ENCODE measurements around the gene KLK10. TPM values are rescaled to one million over a fixed set of nuclear protein-coding genes. Genes with fewer than 3 reads are reported as not detected.

The KLK10 gene, protein sequence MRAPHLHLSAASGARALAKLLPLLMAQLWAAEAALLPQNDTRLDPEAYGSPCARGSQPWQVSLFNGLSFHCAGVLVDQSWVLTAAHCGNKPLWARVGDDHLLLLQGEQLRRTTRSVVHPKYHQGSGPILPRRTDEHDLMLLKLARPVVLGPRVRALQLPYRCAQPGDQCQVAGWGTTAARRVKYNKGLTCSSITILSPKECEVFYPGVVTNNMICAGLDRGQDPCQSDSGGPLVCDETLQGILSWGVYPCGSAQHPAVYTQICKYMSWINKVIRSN
- total RNA-seq: not detected

DNA sequence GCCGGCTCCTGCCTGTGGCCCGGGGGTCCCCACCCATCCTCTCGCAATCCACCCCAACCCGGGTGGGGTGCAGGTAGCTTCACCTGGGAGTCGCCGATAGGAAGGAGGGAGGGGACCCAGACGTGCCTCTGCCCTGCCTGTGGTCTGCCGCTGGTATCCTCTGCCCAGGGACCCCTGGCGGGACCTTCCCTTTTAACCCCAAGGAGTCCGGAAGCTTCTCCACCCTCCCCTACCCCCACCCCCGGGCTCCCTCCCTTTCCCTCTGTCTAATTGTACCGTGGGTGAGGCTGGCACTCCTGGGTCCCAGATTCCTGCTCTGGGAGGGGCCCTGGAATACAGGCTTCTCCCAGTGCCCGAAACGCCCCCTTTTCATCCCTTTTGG lies at the start of gene KLK10:
Gene KLK10, minus strand, starts transcription at position 166 of the 382 bp plus-strand sequence. CDS start 579 bp downstream, outside the sequence.
- DNase-seq (ENCODE audit: low spot score) (no peak), ATAC-seq (no peak)
- H3K27ac Mint-ChIP-seq: no peak within 1 kb of the TSS
- H3K27me3 Mint-ChIP-seq: peaks cover 49 to 54% of the 10 kb centered on the region in 2 donors
- H3K9me3 Mint-ChIP-seq: no peaks in the 10 kb centered on the region
- H3K36me3 Mint-ChIP-seq: peaks cover 7% of the 10 kb centered on the region
- H3K4me3 Mint-ChIP-seq: peak within 1 kb of the TSS; percentile 65
- H3K4me1 Mint-ChIP-seq (ENCODE audit: low read depth in 2 of 2): peaks cover 24 to 26% of the 10 kb centered on the region in 2 donors

DNA sequence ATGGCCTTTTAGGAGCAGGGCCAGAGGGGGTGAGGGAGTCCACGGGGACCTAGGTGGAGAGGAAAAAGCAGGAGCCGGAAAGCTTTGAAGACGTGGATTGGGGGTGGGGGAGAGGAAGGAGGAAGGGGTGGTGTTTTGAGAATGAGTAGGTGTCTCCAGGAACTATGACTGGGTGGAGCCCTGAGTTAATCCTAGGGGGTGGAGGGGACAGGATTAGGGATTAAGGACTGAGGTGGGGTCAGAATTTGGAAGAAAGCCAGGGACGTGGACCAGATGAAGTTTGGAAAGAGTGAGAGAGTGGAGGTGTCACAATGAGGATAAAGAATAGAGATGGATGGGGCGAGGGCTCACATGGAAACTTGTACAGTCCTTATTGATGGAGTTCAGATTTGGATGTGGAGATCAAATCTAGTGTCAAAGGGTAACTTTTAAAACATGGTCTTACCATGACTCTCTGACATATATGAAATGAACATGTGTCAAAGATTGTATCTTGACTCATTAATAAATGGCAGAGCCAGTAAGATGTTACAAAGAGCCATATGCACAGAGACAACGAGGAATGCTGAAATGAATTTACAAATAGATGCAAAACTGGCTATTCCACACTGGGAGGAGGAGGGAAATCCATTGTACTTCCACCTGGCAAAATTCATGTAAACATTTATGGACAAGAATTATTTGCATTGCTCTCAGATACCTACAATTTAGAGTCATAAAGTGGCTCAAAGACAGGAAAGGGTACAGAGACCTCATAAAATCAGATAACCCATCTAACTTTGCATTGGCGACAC lies 47.1 kb upstream of the KLK10 start:
- peaks cover 0 to 6% of the 10 kb centered on the region in 2 donors for H3K4me1 Mint-ChIP-seq (ENCODE audit: low read depth in 2 of 2)
- no peak for ATAC-seq
- H3K4me3 Mint-ChIP-seq: no peak overlapping the region
- no peak for DNase-seq (ENCODE audit: low spot score)
- no peaks in the 10 kb centered on the region for H3K9me3 Mint-ChIP-seq
- peaks cover 21 to 36% of the 10 kb centered on the region in 2 donors for H3K27me3 Mint-ChIP-seq
- H3K36me3 Mint-ChIP-seq: peaks cover 1% of the 10 kb centered on the region
- no peak overlapping the region for H3K27ac Mint-ChIP-seq

DNA sequence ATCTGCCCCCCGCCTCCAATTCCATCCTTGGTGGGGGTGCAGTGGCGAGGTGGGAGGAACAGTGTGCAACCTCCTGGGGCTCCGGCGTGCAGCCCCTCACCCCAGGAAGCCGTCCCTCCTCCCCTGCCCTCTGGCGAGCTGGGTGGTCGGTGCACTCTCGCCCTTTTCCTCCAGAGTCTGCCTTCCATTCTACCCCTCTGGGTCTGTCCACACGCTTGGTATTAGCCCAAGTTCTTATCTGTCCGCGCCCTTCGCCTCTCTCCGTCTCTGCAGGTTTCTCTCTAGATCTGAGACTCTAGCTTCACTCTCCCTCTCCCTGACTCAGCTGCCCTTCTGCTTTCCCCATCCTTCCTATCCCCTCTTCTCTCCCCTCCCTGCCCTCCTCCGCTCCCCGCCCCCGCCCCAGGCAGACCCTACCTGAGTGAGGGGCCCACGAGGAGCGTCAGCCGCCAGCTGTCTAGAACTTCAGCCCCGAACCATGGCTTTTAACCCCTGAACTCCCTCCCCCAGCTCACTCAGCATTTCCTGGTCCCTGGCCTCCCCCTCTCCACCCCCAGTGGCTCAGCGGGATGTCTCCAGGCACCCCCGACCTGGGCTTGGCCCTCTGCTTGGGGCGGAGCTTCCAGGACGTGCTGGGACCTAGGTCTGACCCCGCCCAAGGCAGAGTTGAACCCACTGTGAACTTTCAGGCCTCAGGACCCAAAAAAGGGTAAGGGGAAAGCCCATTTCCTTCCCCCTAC lies 45.9 kb upstream of the KLK10 start:
- DNase-seq (ENCODE audit: low spot score): no peak
- H3K4me3 Mint-ChIP-seq: peak overlapping the region; percentile 35
- peaks cover 0 to 6% of the 10 kb centered on the region in 2 donors for H3K4me1 Mint-ChIP-seq (ENCODE audit: low read depth in 2 of 2)
- peaks cover 8% of the 10 kb centered on the region for H3K9me3 Mint-ChIP-seq
- peak in 1 of 2 donors; percentile 5 for ATAC-seq
- H3K27ac Mint-ChIP-seq: no peak overlapping the region
- H3K36me3 Mint-ChIP-seq: peaks cover 4% of the 10 kb centered on the region
- H3K27me3 Mint-ChIP-seq: peaks cover 30 to 47% of the 10 kb centered on the region in 2 donors

DNA sequence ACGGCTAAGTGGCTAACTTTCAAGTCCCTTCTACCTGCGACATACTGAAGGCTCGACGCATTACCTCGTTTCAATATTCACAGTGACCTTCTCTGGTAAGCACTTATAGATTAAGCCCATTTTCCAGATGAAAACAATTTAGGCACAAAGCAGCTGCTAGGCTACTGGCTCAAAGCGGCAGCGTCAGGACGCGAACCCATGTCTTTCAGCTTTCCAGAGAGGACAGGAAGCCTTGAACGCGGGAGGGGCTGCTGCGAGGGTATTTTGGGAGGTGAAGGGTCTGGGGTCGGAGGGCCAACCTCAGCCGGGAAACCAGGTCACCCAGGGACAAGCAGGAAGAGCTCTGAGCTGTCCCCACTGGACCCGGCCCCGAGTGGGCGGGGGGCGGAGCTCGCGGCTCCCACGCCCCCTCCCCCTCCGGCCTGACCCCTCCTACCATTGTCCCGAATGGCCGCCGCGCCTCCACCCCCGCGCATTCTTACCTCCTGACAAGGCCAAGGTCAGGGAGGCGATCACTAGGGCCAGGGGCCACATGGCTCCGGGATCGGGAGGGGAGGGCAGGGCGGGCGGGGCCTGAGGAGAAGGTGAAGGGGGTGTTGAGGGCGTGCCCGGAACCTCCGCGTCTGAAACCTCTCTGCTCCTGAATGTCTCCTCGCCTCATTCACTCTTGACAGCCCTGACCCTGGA lies 45.2 kb upstream of the KLK10 start, which contains the start of gene KLK13:
Gene KLK13, minus strand, starts transcription at position 559 of the 687 bp plus-strand sequence. Its CDS starts 25 bp downstream, at position 534.
- Mint-ChIP-seq H3K27ac (no peak within 1 kb of the TSS), H3K4me3 (peak within 1 kb of the TSS; percentile 35), H3K27me3 (peaks cover 33 to 47% of the 10 kb centered on the region in 2 donors), H3K9me3 (peaks cover 8% of the 10 kb centered on the region), H3K4me1 (ENCODE audit: low read depth in 2 of 2) (peaks cover 0 to 6% of the 10 kb centered on the region in 2 donors), H3K36me3 (peaks cover 4% of the 10 kb centered on the region)
- peak; percentile 42 to 74 for ATAC-seq
- no peak for DNase-seq (ENCODE audit: low spot score)

DNA sequence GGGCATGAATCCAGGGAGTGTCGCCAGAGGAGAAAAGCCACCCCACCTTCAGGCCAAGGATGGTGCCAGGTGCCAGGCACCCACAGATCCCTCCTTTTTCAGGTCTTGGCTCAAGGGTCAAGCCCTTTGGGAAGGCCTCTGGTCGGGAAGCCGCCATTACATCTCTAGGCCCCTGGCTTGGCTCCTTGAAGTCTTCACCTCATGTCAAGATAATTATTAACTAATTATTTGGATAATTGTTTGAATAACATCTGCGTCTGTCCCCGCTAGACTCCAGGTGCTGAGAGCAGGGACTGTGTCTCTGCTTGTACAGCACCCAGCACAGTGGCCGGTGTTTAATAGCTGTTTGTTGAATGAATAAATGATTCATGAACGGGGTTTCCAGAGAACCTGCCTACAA lies 44.2 kb upstream of the KLK10 start:
- Mint-ChIP-seq H3K27ac (no peak overlapping the region), H3K4me3 (peak overlapping the region; percentile 33), H3K9me3 (peaks cover 8% of the 10 kb centered on the region), H3K4me1 (ENCODE audit: low read depth in 2 of 2) (peaks cover 0 to 6% of the 10 kb centered on the region in 2 donors), H3K27me3 (peaks cover 36 to 51% of the 10 kb centered on the region in 2 donors), H3K36me3 (peaks cover 4% of the 10 kb centered on the region)
- ATAC-seq: no peak
- no peak for DNase-seq (ENCODE audit: low spot score)

DNA sequence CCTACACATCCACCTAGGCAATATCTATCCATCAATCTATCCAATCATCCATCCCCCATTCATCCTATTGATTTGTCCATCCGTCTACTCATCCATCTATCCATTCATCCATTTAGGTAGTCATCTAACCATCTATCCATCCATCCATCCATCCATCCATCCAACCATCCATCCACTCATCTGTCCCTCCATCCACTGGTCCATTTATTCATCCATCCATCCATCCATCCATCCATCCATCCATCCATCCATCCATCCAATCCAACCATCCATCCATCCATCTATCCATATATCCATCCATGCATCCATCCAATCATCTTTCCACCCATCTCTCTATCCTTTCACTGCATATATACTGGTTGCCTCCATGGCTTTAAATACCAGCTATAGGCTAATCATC lies 41.5 kb upstream of the KLK10 start:
- Mint-ChIP-seq H3K9me3 (peaks cover 8% of the 10 kb centered on the region), H3K4me3 (no peak overlapping the region), H3K27me3 (peaks cover 39 to 46% of the 10 kb centered on the region in 2 donors), H3K4me1 (ENCODE audit: low read depth in 2 of 2) (peaks cover 0 to 4% of the 10 kb centered on the region in 2 donors), H3K27ac (no peak overlapping the region), H3K36me3 (peaks cover 4% of the 10 kb centered on the region)
- DNase-seq (ENCODE audit: low spot score): no peak
- ATAC-seq: no peak

DNA sequence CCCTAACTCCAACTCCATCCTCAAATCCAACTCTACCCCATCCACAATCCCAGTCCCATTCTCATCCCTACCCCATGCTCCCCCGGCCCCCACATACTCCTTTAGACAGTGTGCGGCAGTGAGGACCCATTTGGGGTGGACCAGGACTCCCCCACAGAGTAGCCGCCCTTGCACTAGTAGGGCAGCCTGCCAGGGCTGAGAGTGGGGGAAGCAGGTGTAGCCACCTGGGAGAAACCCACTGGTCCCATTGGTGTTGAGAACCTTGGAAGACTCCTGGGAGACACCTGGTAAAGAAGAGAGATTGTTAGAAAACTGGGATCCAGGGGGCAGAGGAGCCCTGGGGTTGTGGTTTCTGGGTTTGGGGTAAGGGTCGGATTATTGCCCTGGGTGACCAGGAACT lies 40.8 kb upstream of the KLK10 start:
- Mint-ChIP-seq H3K27me3 (peaks cover 40 to 48% of the 10 kb centered on the region in 2 donors), H3K4me3 (no peak overlapping the region), H3K36me3 (peaks cover 4% of the 10 kb centered on the region), H3K4me1 (ENCODE audit: low read depth in 2 of 2) (peaks cover 0 to 2% of the 10 kb centered on the region in 2 donors), H3K9me3 (peaks cover 8% of the 10 kb centered on the region), H3K27ac (no peak overlapping the region)
- ATAC-seq: peak in 1 of 2 donors; percentile 38
- no peak for DNase-seq (ENCODE audit: low spot score)

DNA sequence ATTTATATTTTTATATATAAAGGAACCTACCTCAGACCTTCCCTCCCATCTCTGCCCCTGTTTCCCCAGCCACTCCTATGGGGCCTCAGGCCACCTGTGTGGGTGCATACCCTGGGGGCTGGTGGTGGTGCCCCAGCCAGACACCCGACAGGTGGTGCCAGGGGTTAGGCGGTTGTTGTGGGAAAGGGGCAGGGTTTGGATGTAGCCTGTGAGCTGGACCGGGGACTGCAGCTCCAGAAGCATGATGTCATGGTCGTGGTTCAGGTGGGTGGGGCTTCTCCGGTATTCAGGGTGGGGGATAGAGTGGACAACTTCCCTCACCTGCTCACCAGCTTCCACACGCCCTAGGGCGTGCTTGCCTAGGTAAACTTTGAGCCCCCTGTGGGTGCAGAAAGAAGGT lies 40.2 kb upstream of the KLK10 start:
- peaks cover 41 to 54% of the 10 kb centered on the region in 2 donors for H3K27me3 Mint-ChIP-seq
- peaks cover 8% of the 10 kb centered on the region for H3K9me3 Mint-ChIP-seq
- H3K27ac Mint-ChIP-seq: no peak overlapping the region
- H3K36me3 Mint-ChIP-seq: peaks cover 4% of the 10 kb centered on the region
- no peak overlapping the region for H3K4me3 Mint-ChIP-seq
- ATAC-seq: no peak
- no peak for DNase-seq (ENCODE audit: low spot score)
- no peaks in the 10 kb centered on the region for H3K4me1 Mint-ChIP-seq (ENCODE audit: low read depth in 2 of 2)

DNA sequence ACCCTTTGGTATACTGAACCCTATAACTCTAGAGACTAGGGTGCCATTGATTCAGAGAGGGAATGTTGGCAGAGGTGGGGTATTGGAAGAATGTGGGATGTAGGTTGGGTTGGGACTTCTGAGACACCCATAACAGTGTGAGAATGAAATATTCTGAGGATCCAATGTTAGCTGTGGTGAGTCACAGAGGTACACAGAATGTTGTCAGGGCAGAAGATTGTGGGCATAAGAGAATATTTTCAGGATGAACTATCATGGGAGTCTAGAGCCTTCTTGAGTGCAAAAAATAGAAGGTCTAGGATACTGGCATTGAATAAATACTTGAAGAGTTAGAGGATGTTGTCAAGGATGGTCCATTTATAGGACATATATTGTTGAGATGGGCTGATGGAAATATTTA lies 36.4 kb upstream of the KLK10 start:
- no peak for ATAC-seq
- Mint-ChIP-seq H3K9me3 (peaks cover under 1% of the 10 kb centered on the region), H3K27me3 (peaks cover 42 to 50% of the 10 kb centered on the region in 2 donors), H3K36me3 (no peaks in the 10 kb centered on the region), H3K4me1 (ENCODE audit: low read depth in 2 of 2) (no peaks in the 10 kb centered on the region), H3K4me3 (no peak overlapping the region), H3K27ac (no peak overlapping the region)
- no peak for DNase-seq (ENCODE audit: low spot score)

DNA sequence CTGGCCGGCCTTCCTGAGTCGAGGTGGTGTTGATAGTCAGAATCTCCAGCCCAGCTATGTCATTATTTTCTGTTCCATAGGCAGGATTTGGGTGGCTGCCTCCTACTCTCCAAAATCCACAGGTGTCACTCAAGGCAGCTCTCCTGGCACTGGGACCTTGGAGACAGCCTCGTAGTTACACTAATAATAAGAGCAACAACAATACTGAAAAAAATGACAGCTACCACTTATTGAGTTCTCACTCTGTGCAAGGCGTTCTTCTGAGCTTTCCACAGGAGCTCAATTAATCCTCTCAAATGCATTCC lies 27.5 kb upstream of the KLK10 start:
- Mint-ChIP-seq H3K36me3 (no peaks in the 10 kb centered on the region), H3K4me3 (no peak overlapping the region), H3K27me3 (peaks cover 15 to 26% of the 10 kb centered on the region in 2 donors), H3K27ac (no peak overlapping the region), H3K4me1 (ENCODE audit: low read depth in 2 of 2) (no peaks in the 10 kb centered on the region), H3K9me3 (no peaks in the 10 kb centered on the region)
- no peak for DNase-seq (ENCODE audit: low spot score)
- ATAC-seq: no peak

DNA sequence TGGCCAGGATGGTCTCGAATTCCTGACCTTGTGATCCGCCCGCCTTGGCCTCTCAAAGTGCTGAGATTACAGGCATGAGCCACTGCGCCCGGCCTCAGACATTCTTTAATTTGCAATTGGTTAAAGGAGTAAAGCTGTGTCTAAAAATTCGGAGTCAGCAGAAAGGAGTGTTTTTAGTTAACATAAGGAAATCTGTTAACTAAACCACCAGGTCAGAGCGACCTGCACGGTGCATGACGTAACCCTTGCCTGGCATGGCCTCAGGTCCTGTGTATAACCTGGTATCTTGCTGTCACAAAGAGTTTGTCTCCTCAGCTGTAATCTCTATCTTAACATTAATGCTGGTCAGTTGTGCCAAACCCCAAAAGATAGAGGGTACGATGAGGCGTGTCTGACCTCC lies 24.8 kb upstream of the KLK10 start:
- Mint-ChIP-seq H3K9me3 (no peaks in the 10 kb centered on the region), H3K36me3 (no peaks in the 10 kb centered on the region), H3K27me3 (peaks cover 15 to 26% of the 10 kb centered on the region in 2 donors), H3K27ac (no peak overlapping the region), H3K4me3 (no peak overlapping the region), H3K4me1 (ENCODE audit: low read depth in 2 of 2) (no peaks in the 10 kb centered on the region)
- no peak for DNase-seq (ENCODE audit: low spot score)
- no peak for ATAC-seq

DNA sequence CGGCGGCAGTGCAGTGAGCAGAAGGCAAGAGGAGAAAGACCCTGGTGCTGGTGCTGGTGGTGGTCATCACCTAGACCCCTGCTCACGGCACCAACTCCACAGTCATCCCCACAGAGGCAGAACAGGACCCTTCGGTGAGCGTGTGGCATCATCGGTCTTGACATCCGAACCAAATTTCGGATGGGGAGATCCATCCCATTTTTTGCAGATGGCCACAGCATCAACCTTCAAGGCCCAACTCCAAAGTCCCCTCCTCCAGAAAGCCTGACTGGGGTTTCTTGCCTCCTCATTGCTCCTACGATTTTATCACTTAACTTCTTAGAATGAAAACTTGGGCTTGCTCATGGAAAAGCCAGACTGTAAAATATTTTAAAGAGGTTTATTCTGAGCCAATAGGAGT lies 24.0 kb upstream of the KLK10 start:
- no peaks in the 10 kb centered on the region for H3K36me3 Mint-ChIP-seq
- no peak overlapping the region for H3K27ac Mint-ChIP-seq
- H3K4me1 Mint-ChIP-seq (ENCODE audit: low read depth in 2 of 2): no peaks in the 10 kb centered on the region
- peak in 1 of 2 donors; percentile 36 for ATAC-seq
- no peak overlapping the region for H3K4me3 Mint-ChIP-seq
- no peak for DNase-seq (ENCODE audit: low spot score)
- H3K9me3 Mint-ChIP-seq: no peaks in the 10 kb centered on the region
- peaks cover 8 to 25% of the 10 kb centered on the region in 2 donors for H3K27me3 Mint-ChIP-seq

DNA sequence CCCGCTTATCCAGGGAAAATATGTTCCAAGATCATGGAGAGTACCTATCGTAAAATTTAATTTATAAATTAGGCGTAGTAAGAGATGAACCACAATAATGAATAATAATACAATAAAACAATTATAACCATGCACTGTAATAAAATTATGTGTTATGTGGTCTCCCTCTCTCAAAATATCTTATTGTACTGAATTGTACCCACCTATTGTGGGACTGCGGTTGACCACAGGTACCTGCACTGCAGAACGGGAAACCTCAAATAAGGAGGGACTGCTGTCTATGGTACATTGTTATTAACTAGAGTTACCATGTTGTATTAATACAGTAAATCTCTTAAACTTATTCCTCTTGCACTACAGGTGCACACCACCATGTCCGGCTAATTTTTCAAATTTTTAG lies 20.6 kb upstream of the KLK10 start:
- H3K4me1 Mint-ChIP-seq (ENCODE audit: low read depth in 2 of 2): no peaks in the 10 kb centered on the region
- ATAC-seq: no peak
- DNase-seq (ENCODE audit: low spot score): no peak
- no peaks in the 10 kb centered on the region for H3K36me3 Mint-ChIP-seq
- no peaks in the 10 kb centered on the region for H3K9me3 Mint-ChIP-seq
- no peak overlapping the region for H3K27ac Mint-ChIP-seq
- H3K4me3 Mint-ChIP-seq: no peak overlapping the region
- H3K27me3 Mint-ChIP-seq: peaks cover 4 to 6% of the 10 kb centered on the region in 2 donors
